Dedifferentiated amniotic fluid mesenchymal stem cell (primary cell): ENCODE data around the gene MYO19.
"Not testable (repeated sequence)": the region's sequence is repeated elsewhere in the genome, so short reads cannot be mapped to it uniquely, and the experiment has no call there.

Experiments used
- DNase-seq: peaks from one replicate; pipeline ENCODE4 v3.0.0-alpha.2; 2016; ENCODE audit errors: extremely low spot score

Gene MYO19

GRCh38 chr17:36468903-36469635 is 65.6 kb downstream of the MYO19 start:
- DNase-seq: peak; percentile 13

GRCh38 chr17:36464765-36465088 is 69.9 kb downstream of the MYO19 start:
- no peak for DNase-seq

- peak; percentile 38 for DNase-seq
These were observed 70.5 kb downstream of the MYO19 start for GRCh38 chr17:36463916-36464764.

GRCh38 chr17:36461330-36462110 is 73.1 kb downstream of the MYO19 start:
- DNase-seq: peak; percentile 13

GRCh38 chr17:36460265-36460937 is 74.3 kb downstream of the MYO19 start:
- DNase-seq: peak; percentile 8

GRCh38 chr17:36459601-36460000 is 75.1 kb downstream of the MYO19 start:
- DNase-seq: peak; percentile 10

- no peak for DNase-seq
These were observed 75.6 kb downstream of the MYO19 start for GRCh38 chr17:36459045-36459444.

- DNase-seq: not testable (repeated sequence)
These were observed 77.0 kb downstream of the MYO19 start for GRCh38 chr17:36457701-36458100.

- DNase-seq: not testable (repeated sequence)
These were observed 81.8 kb downstream of the MYO19 start for GRCh38 chr17:36452888-36453287.

- DNase-seq: not testable (repeated sequence)
These were observed 84.7 kb downstream of the MYO19 start for GRCh38 chr17:36449997-36450396.
